GM23248 (cell line): Measurements from ENCODE around the gene COQ9. TPM values are rescaled to one million over a fixed set of nuclear protein-coding genes. Genes with fewer than 3 reads are reported as not detected.

Experiments
- DNase-seq: peaks from one replicate; pipeline ENCODE4 v3.0.0-alpha.2; 2015
- H2AFZ ChIP-seq: fragments of 200-600 bp; sonication (generic); 2 replicates; pipeline ENCODE4 v1.6.1; 2016; ENCODE audit warnings: antibody characterized with exemption
- H3F3A ChIP-seq: fragments of 200-600 bp; sonication (generic); 2 replicates; pipeline ENCODE4 v1.6.1; 2016; ENCODE audit warnings: mild to moderate bottlenecking, antibody characterized with exemption, mixed run types; ENCODE audit not compliant: insufficient read depth
- H3K27ac ChIP-seq: fragments of 200-600 bp; sonication (generic); 2 replicates; pipeline ENCODE4 v1.5.1; 2016; ENCODE audit warnings: mild to moderate bottlenecking
- H3K27me3 ChIP-seq: fragments of 200-600 bp; sonication (generic); replicated peaks from 2 replicates; pipeline ENCODE4 v1.6.1; 2016; ENCODE audit warnings: mild to moderate bottlenecking; ENCODE audit not compliant: insufficient read depth
- H3K36me3 ChIP-seq: fragments of 200-600 bp; sonication (generic); 2 replicates; pipeline ENCODE4 v1.6.1; 2016; ENCODE audit warnings: low read depth, mild to moderate bottlenecking
- H3K4me1 ChIP-seq: fragments of 200-600 bp; sonication (generic); 2 replicates; pipeline ENCODE4 v1.6.1; 2016; ENCODE audit warnings: mild to moderate bottlenecking; ENCODE audit not compliant: insufficient read depth
- H3K4me2 ChIP-seq: fragments of 200-600 bp; sonication (generic); one replicate; pipeline ENCODE4 v1.6.1; 2016; ENCODE audit warnings: mild to moderate bottlenecking; ENCODE audit not compliant: unreplicated experiment
- H3K4me3 ChIP-seq: fragments of 200-600 bp; sonication (generic); 2 replicates; pipeline ENCODE4 v1.5.1; 2016; ENCODE audit warnings: mild to moderate bottlenecking
- H3K79me2 ChIP-seq: fragments of 200-600 bp; sonication (generic); 2 replicates; pipeline ENCODE4 v1.6.1; 2016; ENCODE audit warnings: mild to moderate bottlenecking; ENCODE audit not compliant: insufficient read depth
- H3K9ac ChIP-seq: fragments of 200-600 bp; sonication (generic); 2 replicates; pipeline ENCODE4 v1.6.1; 2016; ENCODE audit warnings: mild to moderate bottlenecking
- H3K9me2 ChIP-seq: fragments of 200-600 bp; sonication (generic); 2 replicates; pipeline ENCODE4 v1.6.1; 2016; ENCODE audit warnings: mixed run types, mild to moderate bottlenecking, moderate library complexity; ENCODE audit not compliant: insufficient read depth
- H3K9me3 ChIP-seq: fragments of 200-600 bp; sonication (generic); one replicate; pipeline ENCODE4 v1.6.1; 2017; ENCODE audit warnings: low read depth
- H4K20me1 ChIP-seq: fragments of 200-600 bp; sonication (generic); 2 replicates; pipeline ENCODE4 v1.6.0; 2016; ENCODE audit not compliant: insufficient read depth
- EZH2 ChIP-seq: fragments of 200-600 bp; sonication (generic); IDR thresholded peaks from 2 replicates; pipeline ENCODE4 v1.6.1; 2018; ENCODE audit warnings: antibody characterized with exemption, mild to moderate bottlenecking; ENCODE audit not compliant: insufficient read depth, poor library complexity, severe bottlenecking
- EZH2phosphoT487 ChIP-seq: fragments of 200-600 bp; sonication (generic); IDR thresholded peaks from 2 replicates; pipeline ENCODE4 v1.6.1; 2018; ENCODE audit warnings: antibody characterized with exemption, moderate library complexity, mild to moderate bottlenecking, low read depth; ENCODE audit not compliant: insufficient read depth
- WGBS, 2 experiments: methylation state at CpG; one replicate each; pipeline ENCODE4 v1.1.6; 2015 to 2017; ENCODE audit warnings: low lambda C conversion rate in 2 of 2, low coverage in 1 of 2; ENCODE audit errors: missing lambda C conversion rate in 2 of 2; 5-methylcytosine and 5-hydroxymethylcytosine counted together
- in situ Hi-C: fragments of 300-500 bp; cut with MboI; formaldehyde crosslinking; loops from 2 replicates; pipeline ENCODE4 v1.15.0; 2020
- polyA plus RNA-seq: library from polyadenylated mRNA; unstranded; fragments of >200 nt; fragmentation: Nextera tagmentation; extraction: Ambion mirVana; gene quantifications from 2 replicates; pipeline ENCODE4 v1.2.1, GENCODE V29; 2016
- total RNA-seq: library from RNA; depleted of rRNA; stranded (reverse); fragments of >200 nt; shearing (Covaris generic); gene quantifications from 2 replicates; pipeline ENCODE4 v1.2.3, GENCODE V29; 2014

COQ9 gene
- total and polyA plus RNA-seq, 2 experiments from 2014 or later, result 41.3 to 41.8 TPM

- H3K36me3 ChIP-seq, result peaks cover 51% of the 10 kb centered on the region
Measured at GRCh38 chr16:57469046-57469445, 21.8 kb downstream of the COQ9 start.

GRCh38 chr16:57469917-57470470 is 22.7 kb downstream of the COQ9 start:
- H3K36me3 ChIP-seq, result peaks cover 52% of the 10 kb centered on the region
- H3K9me3 ChIP-seq, result no peaks in the 10 kb centered on the region
- DNase-seq, result no peak
- H3K79me2 ChIP-seq, result peaks cover 36% of the 10 kb centered on the region
- peaks cover 5% of the 10 kb centered on the region; the same call in 1 of the 2 replicates for H3K4me1 ChIP-seq
- H3K9ac ChIP-seq, result no peak overlapping the region
- WGBS, 2 experiments, result 78 to 81% methylated on average over 9 of the region's 9 CpGs
- in situ Hi-C loops, result no loop called here
- H3K27ac ChIP-seq, result no peak overlapping the region
- no peak overlapping the region for H3K4me2 ChIP-seq
- H3K9me2 ChIP-seq, result no peaks in the 10 kb centered on the region
- H3F3A ChIP-seq, result peaks cover 43% of the 10 kb centered on the region
- no peaks in the 10 kb centered on the region for H3K27me3 ChIP-seq
- H4K20me1 ChIP-seq, result no peaks in the 10 kb centered on the region; the same call in 1 of the 2 replicates
- H2AFZ ChIP-seq, result no peak overlapping the region
- TF ChIP-seq EZH2phosphoT487 (no peak), EZH2 (no peak)
- no peak overlapping the region for H3K4me3 ChIP-seq

More at GRCh38 chr16:57469046-57469445, 21.8 kb downstream of the COQ9 start:
- peaks cover 40% of the 10 kb centered on the region for H3F3A ChIP-seq
- no peak overlapping the region for H2AFZ ChIP-seq
- H4K20me1 ChIP-seq, result no peaks in the 10 kb centered on the region; the same call in 1 of the 2 replicates
- H3K27me3 ChIP-seq, result no peaks in the 10 kb centered on the region
- in situ Hi-C loops, result no loop called here
- no peak overlapping the region for H3K27ac ChIP-seq
- H3K9ac ChIP-seq, result no peak overlapping the region
- no peak for TF ChIP-seq EZH2phosphoT487
- TF ChIP-seq EZH2, result no peak
- peaks cover 44% of the 10 kb centered on the region for H3K79me2 ChIP-seq
- no peak for DNase-seq
- WGBS, 2 experiments, result 86 to 90% methylated on average over 11 of the region's 11 CpGs
- no peak overlapping the region for H3K4me3 ChIP-seq
- no peak overlapping the region for H3K4me2 ChIP-seq
- no peaks in the 10 kb centered on the region for H3K9me2 ChIP-seq
- peaks cover 8% of the 10 kb centered on the region for H3K4me1 ChIP-seq
- H3K9me3 ChIP-seq, result no peaks in the 10 kb centered on the region

- no peak for DNase-seq
- Histone ChIP-seq H3K4me1 (peaks cover 5% of the 10 kb centered on the region; the same call in 1 of the 2 replicates), H3K9me3 (no peaks in the 10 kb centered on the region), H3K9ac (no peak overlapping the region), H3K9me2 (no peaks in the 10 kb centered on the region), H4K20me1 (no peaks in the 10 kb centered on the region), H3K27ac (no peak overlapping the region), H2AFZ (no peak overlapping the region), H3F3A (peaks cover 43% of the 10 kb centered on the region), H3K36me3 (peaks cover 47% of the 10 kb centered on the region), H3K27me3 (no peaks in the 10 kb centered on the region), H3K4me3 (no peak overlapping the region), H3K4me2 (no peak overlapping the region), H3K79me2 (peaks cover 29% of the 10 kb centered on the region)
- TF ChIP-seq EZH2phosphoT487 (no peak), EZH2 (no peak)
- WGBS, 2 experiments, result 34 to 43% methylated on average over 6 of the region's 6 CpGs
- in situ Hi-C loops, result no loop called here
Measured at GRCh38 chr16:57470711-57471110, 23.4 kb downstream of the COQ9 start.

- 94 to 100% methylated on average over 1 of the region's 1 CpG for WGBS, 2 experiments
- H3K4me1 ChIP-seq, result peaks cover 5% of the 10 kb centered on the region; the same call in 1 of the 2 replicates
- no peak overlapping the region for H3K4me2 ChIP-seq
- peaks cover 42% of the 10 kb centered on the region for H3K36me3 ChIP-seq
- TF ChIP-seq EZH2 (no peak), EZH2phosphoT487 (no peak)
- H2AFZ ChIP-seq, result no peak overlapping the region
- no peaks in the 10 kb centered on the region for H3K9me2 ChIP-seq
- H3K4me3 ChIP-seq, result no peak overlapping the region
- no peaks in the 10 kb centered on the region for H3K9me3 ChIP-seq
- peaks cover 43% of the 10 kb centered on the region for H3F3A ChIP-seq
- H3K27ac ChIP-seq, result no peak overlapping the region
- no peak for DNase-seq
- in situ Hi-C loops, result no loop called here
- H3K9ac ChIP-seq, result no peak overlapping the region
- H4K20me1 ChIP-seq, result no peaks in the 10 kb centered on the region
- no peaks in the 10 kb centered on the region for H3K27me3 ChIP-seq
- peaks cover 29% of the 10 kb centered on the region for H3K79me2 ChIP-seq
Measured at GRCh38 chr16:57471209-57471608, 23.9 kb downstream of the COQ9 start.
